Measurements from ENCODE around the gene HRH1.

DNA sequence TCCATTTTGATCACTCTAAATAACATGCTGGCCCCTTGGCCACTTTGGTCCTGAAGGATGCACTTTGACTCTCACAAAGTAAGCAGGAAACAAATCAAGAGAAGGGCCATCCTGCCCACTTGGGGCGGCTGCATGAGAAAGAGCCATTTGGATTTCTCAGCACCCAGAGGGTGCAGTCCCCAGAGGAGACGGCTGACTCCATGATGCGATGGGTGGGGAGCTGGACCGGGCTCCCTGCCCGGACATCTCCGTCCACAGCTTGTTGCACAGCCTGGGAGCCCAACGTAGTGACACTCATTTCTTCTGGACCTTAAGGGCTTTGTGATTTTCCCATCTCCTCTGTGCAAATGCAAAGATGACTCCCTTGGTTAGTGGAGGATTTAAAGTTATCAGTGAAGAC is 4.0 kb upstream of the HRH1 start:
- TF ChIP-seq POLR2AphosphoS5 (IDR thresholded peaks at IDR 0.05) = no peak
- TF ChIP-seq, protein P1, sequence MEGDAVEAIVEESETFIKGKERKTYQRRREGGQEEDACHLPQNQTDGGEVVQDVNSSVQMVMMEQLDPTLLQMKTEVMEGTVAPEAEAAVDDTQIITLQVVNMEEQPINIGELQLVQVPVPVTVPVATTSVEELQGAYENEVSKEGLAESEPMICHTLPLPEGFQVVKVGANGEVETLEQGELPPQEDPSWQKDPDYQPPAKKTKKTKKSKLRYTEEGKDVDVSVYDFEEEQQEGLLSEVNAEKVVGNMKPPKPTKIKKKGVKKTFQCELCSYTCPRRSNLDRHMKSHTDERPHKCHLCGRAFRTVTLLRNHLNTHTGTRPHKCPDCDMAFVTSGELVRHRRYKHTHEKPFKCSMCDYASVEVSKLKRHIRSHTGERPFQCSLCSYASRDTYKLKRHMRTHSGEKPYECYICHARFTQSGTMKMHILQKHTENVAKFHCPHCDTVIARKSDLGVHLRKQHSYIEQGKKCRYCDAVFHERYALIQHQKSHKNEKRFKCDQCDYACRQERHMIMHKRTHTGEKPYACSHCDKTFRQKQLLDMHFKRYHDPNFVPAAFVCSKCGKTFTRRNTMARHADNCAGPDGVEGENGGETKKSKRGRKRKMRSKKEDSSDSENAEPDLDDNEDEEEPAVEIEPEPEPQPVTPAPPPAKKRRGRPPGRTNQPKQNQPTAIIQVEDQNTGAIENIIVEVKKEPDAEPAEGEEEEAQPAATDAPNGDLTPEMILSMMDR (IDR thresholded peaks at IDR 0.05) = no peak

Measured in prostate gland (tissue), 2 donors.